Activated naive CD4-positive, alpha-beta T cell (primary cell): ENCODE data around the gene ARHGEF5.
"Not testable (repeated sequence)": the region's sequence is repeated elsewhere in the genome, so short reads cannot be mapped to it uniquely, and the experiment has no call there.

ENCODE experiments used
- DNase-seq, 4 experiments: peaks; one replicate each; lab custom pipeline; 2025; lab: John Stamatoyannopoulos, UW

ARHGEF5 gene

GRCh38 chr7:144355176-144355822 is at the start of gene ARHGEF5:
TSS of gene ARHGEF5 (plus strand) at chr7:144355402. CDS start at chr7:144362670, 7,268 bp downstream.
- DNase-seq, result not testable (repeated sequence)

GRCh38 chr7:144309702-144310101 is 45.5 kb upstream of the ARHGEF5 start:
- not testable (repeated sequence) for DNase-seq

GRCh38 chr7:144311218-144311617 is 44.0 kb upstream of the ARHGEF5 start:
- not testable (repeated sequence) for DNase-seq

- not testable (repeated sequence) for DNase-seq
Observed at GRCh38 chr7:144311872-144312469, 43.2 kb upstream of the ARHGEF5 start, which contains the start of gene OR2A1. TSS of gene OR2A1 (plus strand) at chr7:144312419. CDS start at chr7:144318125, 5,706 bp downstream.

GRCh38 chr7:144317537-144317936 is 37.7 kb upstream of the ARHGEF5 start:
- not testable (repeated sequence) for DNase-seq

GRCh38 chr7:144319547-144319946 is 35.7 kb upstream of the ARHGEF5 start:
- DNase-seq, result not testable (repeated sequence)

GRCh38 chr7:144321677-144322206 is 33.5 kb upstream of the ARHGEF5 start:
- DNase-seq, result not testable (repeated sequence)

- not testable (repeated sequence) for DNase-seq
Observed at GRCh38 chr7:144323359-144323758, 31.8 kb upstream of the ARHGEF5 start.

GRCh38 chr7:144325868-144326267 is 29.3 kb upstream of the ARHGEF5 start:
- DNase-seq, result not testable (repeated sequence)

GRCh38 chr7:144330044-144330443 is 25.2 kb upstream of the ARHGEF5 start:
- DNase-seq, result not testable (repeated sequence)

- DNase-seq, result not testable (repeated sequence)
Observed at GRCh38 chr7:144331221-144331995, 23.8 kb upstream of the ARHGEF5 start.

- not testable (repeated sequence) for DNase-seq
Observed at GRCh38 chr7:144331996-144332288, 23.3 kb upstream of the ARHGEF5 start.

GRCh38 chr7:144348625-144349024 is 6.6 kb upstream of the ARHGEF5 start:
- DNase-seq, result not testable (repeated sequence)

- not testable (repeated sequence) for DNase-seq
Observed at GRCh38 chr7:144351667-144352066, 3.5 kb upstream of the ARHGEF5 start.

GRCh38 chr7:144356185-144356584 is 983 bp downstream of the ARHGEF5 start:
- not testable (repeated sequence) for DNase-seq

GRCh38 chr7:144356860-144357259 is 1.7 kb downstream of the ARHGEF5 start:
- DNase-seq, result not testable (repeated sequence)

GRCh38 chr7:144362061-144362460 is 6.9 kb downstream of the ARHGEF5 start:
- DNase-seq, result not testable (repeated sequence)

GRCh38 chr7:144365523-144365922 is 10.3 kb downstream of the ARHGEF5 start:
- DNase-seq, result not testable (repeated sequence)

GRCh38 chr7:144367250-144367649 is 12.0 kb downstream of the ARHGEF5 start:
- DNase-seq, result not testable (repeated sequence)

GRCh38 chr7:144369221-144369620 is 14.0 kb downstream of the ARHGEF5 start:
- DNase-seq, result not testable (repeated sequence)

- DNase-seq, result no peak
Observed at GRCh38 chr7:144378651-144379050, 23.4 kb downstream of the ARHGEF5 start.

GRCh38 chr7:144379776-144380384 is 24.7 kb downstream of the ARHGEF5 start:
- DNase-seq, result no peak
